ENCODE results near the gene RAB27A.
A peak's percentile ranks its signal among the peaks of the same experiment; 100 is the strongest.
"Not testable (repeated sequence)": the region's sequence is repeated elsewhere in the genome, so short reads cannot be mapped to it uniquely, and the experiment has no call there.

Gene RAB27A

GRCh38 chr15:55289011-55289745, 435 bp downstream of the RAB27A start:
- DNase-seq (ENCODE audit: low read depth): peak; percentile 54
- peak overlapping the region; percentile 81 for H3K4me3 ChIP-seq (replicated peaks; ENCODE audit: low read depth, low read length)
- TF ChIP-seq CTCF (IDR thresholded peaks at IDR 0.05; ENCODE audit: low read length, missing control alignments): no peak

GRCh38 chr15:55288006-55288717, 1.5 kb downstream of the RAB27A start:
- peak overlapping the region; percentile 81 for H3K4me3 ChIP-seq (replicated peaks; ENCODE audit: low read depth, low read length)
- no peak for TF ChIP-seq CTCF (IDR thresholded peaks at IDR 0.05; ENCODE audit: low read length, missing control alignments)
- DNase-seq (ENCODE audit: low read depth): no peak

- not testable (repeated sequence) for DNase-seq (ENCODE audit: low read depth); H3K4me3 ChIP-seq (replicated peaks; ENCODE audit: low read depth, low read length)
These were observed 3.0 kb downstream of the RAB27A start for GRCh38 chr15:55286442-55287189.

- no peak for DNase-seq (ENCODE audit: low read depth)
- TF ChIP-seq CTCF (IDR thresholded peaks at IDR 0.05; ENCODE audit: low read length, missing control alignments): no peak
- H3K4me3 ChIP-seq (replicated peaks; ENCODE audit: low read depth, low read length): no peak overlapping the region
These were observed 5.2 kb downstream of the RAB27A start for GRCh38 chr15:55284426-55284825.

GRCh38 chr15:55283379-55284147, 6.0 kb downstream of the RAB27A start:
- no peak for DNase-seq (ENCODE audit: low read depth)
- no peak overlapping the region for H3K4me3 ChIP-seq (replicated peaks; ENCODE audit: low read depth, low read length)
- TF ChIP-seq CTCF (IDR thresholded peaks at IDR 0.05; ENCODE audit: low read length, missing control alignments): no peak

GRCh38 chr15:55282284-55282833, 7.3 kb downstream of the RAB27A start:
- no peak for TF ChIP-seq CTCF (IDR thresholded peaks at IDR 0.05; ENCODE audit: low read length, missing control alignments)
- no peak overlapping the region for H3K4me3 ChIP-seq (replicated peaks; ENCODE audit: low read depth, low read length)
- DNase-seq (ENCODE audit: low read depth): peak; percentile 81

Measured in fibroblast of pulmonary artery (primary cell).